Choroid plexus epithelial cell (primary cell): ENCODE results near the gene TOP3A.

Experiments
- DNase-seq: peaks from one replicate; pipeline ENCODE4 v3.0.0-alpha.2; 2010; ENCODE audit warnings: low read depth
- H3K4me3 ChIP-seq: 2 replicates; pipeline ENCODE4 v1.5.1; 2011; ENCODE audit warnings: low read depth, mild to moderate bottlenecking, control low read depth, low read length, moderate library complexity
- TF ChIP-seq, protein P1 (sequence below): conservative IDR thresholded peaks from 2 replicates; pipeline ENCODE4 v1.5.1; 2011; ENCODE audit warnings: low read depth, mild to moderate bottlenecking, control low read depth, inconsistent platforms, low read length, moderate library complexity

TOP3A gene

GRCh38 chr17:18233803-18234518 is 80.8 kb downstream of the TOP3A start:
- TF ChIP-seq, protein P1, sequence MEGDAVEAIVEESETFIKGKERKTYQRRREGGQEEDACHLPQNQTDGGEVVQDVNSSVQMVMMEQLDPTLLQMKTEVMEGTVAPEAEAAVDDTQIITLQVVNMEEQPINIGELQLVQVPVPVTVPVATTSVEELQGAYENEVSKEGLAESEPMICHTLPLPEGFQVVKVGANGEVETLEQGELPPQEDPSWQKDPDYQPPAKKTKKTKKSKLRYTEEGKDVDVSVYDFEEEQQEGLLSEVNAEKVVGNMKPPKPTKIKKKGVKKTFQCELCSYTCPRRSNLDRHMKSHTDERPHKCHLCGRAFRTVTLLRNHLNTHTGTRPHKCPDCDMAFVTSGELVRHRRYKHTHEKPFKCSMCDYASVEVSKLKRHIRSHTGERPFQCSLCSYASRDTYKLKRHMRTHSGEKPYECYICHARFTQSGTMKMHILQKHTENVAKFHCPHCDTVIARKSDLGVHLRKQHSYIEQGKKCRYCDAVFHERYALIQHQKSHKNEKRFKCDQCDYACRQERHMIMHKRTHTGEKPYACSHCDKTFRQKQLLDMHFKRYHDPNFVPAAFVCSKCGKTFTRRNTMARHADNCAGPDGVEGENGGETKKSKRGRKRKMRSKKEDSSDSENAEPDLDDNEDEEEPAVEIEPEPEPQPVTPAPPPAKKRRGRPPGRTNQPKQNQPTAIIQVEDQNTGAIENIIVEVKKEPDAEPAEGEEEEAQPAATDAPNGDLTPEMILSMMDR, result no peak
- H3K4me3 ChIP-seq, result no peak overlapping the region
- DNase-seq, result no peak

GRCh38 chr17:18231164-18231563 is 83.6 kb downstream of the TOP3A start:
- TF ChIP-seq, protein P1, result no peak
- no peak overlapping the region for H3K4me3 ChIP-seq
- no peak for DNase-seq

GRCh38 chr17:18230288-18231141 is 84.3 kb downstream of the TOP3A start:
- TF ChIP-seq, protein P1, result no peak
- H3K4me3 ChIP-seq, result no peak overlapping the region
- no peak for DNase-seq

- TF ChIP-seq, protein P1, result no peak
- DNase-seq, result no peak
- H3K4me3 ChIP-seq, result no peak overlapping the region
Measured at GRCh38 chr17:18229771-18230170, 85.0 kb downstream of the TOP3A start.

DNA sequence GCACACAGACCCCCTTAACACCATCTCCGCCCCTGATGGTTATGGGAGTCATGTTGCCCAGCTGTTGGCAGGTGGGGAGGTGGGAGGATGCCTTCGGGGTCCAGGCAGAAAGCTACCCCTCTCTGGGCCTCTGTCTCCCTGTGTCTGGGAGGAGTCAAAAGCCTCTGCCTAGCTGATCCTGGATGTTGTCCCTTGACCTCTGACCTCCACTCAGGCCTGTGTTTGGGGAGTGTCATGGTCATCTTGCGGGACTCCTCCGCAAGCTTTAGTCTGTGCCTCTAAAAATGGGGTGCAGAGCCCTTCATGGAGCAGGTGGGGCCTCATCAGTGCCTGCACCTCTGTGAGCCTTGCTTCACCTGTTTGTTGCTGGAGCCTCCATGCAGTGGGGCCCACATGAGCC is 85.5 kb downstream of the TOP3A start:
- TF ChIP-seq, protein P1, result no peak
- H3K4me3 ChIP-seq, result no peak overlapping the region
- DNase-seq, result no peak

DNA sequence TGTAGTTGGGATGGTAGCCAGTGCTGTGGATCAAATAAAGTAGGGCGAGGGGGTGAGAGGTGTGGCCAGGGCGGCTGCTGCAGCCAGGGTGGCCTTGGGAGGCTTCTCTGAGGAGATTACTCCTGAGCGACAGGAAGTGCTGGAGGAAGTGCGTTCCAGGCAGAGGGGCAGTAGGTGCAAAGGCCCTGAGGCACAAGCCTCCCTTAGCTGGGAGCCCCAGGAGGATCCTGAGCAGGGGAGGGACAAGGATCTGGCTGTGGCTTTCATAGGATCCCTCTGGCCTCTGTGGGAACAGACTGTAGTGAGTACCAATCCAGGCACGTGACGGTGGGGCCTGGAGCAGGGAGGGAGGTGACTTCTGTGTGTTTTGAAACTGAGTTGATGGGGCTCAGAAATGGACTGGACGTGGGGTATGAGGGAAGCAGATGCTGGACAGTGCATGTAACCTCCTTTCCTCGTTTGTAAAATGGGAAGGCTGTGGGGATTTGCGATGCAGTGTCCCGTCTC is 86.6 kb downstream of the TOP3A start:
- TF ChIP-seq, protein P1, result no peak
- no peak for DNase-seq
- H3K4me3 ChIP-seq, result no peak overlapping the region
